DOHH2 (cell line): ENCODE measurements around the gene BEX2.

Source experiments
- EZH2phosphoT487 ChIP-seq: fragments of 200-600 bp; sonication (generic); IDR thresholded peaks from 2 replicates; pipeline ENCODE4 v1.6.1; 2017; ENCODE audit warnings: borderline replicate concordance, mild to moderate bottlenecking, antibody characterized with exemption, low read length, moderate library complexity, mixed read lengths
- TF ChIP-seq, protein P1 (sequence below): fragments of 200-600 bp; sonication (generic); IDR thresholded peaks from one replicate; pipeline ENCODE4 v1.5.1; 2014; ENCODE audit warnings: antibody characterized with exemption, mild to moderate bottlenecking, low read depth, low read length; ENCODE audit not compliant: poor library complexity, severe bottlenecking

DNA sequence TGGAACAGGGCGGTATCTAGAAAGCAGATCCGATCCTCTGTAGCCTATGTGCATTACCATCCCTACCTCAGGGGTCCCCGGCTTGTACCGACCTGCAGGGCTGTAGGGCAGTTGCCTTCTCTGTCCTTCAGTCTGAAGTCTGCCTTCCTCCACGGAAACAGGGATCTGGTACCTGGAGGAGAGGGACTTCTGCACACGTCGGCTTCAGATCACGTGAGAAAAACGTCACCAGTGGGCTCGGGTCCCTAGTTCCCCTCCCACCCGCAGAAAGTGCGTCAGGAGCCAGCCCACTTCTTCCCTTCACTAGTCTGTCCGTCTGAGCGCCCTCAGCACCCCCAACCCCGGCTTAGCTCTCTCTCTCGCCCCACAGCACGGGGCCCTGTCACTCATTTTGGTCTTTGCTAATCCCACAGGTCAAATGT, 34.2 kb downstream of the BEX2 start, which contains the start of gene TCEAL5:
- no peak for TF ChIP-seq EZH2phosphoT487
- TF ChIP-seq, protein P1, sequence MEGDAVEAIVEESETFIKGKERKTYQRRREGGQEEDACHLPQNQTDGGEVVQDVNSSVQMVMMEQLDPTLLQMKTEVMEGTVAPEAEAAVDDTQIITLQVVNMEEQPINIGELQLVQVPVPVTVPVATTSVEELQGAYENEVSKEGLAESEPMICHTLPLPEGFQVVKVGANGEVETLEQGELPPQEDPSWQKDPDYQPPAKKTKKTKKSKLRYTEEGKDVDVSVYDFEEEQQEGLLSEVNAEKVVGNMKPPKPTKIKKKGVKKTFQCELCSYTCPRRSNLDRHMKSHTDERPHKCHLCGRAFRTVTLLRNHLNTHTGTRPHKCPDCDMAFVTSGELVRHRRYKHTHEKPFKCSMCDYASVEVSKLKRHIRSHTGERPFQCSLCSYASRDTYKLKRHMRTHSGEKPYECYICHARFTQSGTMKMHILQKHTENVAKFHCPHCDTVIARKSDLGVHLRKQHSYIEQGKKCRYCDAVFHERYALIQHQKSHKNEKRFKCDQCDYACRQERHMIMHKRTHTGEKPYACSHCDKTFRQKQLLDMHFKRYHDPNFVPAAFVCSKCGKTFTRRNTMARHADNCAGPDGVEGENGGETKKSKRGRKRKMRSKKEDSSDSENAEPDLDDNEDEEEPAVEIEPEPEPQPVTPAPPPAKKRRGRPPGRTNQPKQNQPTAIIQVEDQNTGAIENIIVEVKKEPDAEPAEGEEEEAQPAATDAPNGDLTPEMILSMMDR = no peak
